OCI-LY3 (cell line): ENCODE results near the gene MYL2.

ENCODE experiments used
- CTCF ChIP-seq: fragments of 200-600, 300-600 bp; sonication (generic); IDR thresholded peaks from 2 replicates; pipeline ENCODE4 v1.5.1; 2014; ENCODE audit warnings: antibody characterized with exemption, low read length, low read depth
- EZH2phosphoT487 ChIP-seq: fragments of 200-600 bp; shearing (Covaris generic); IDR thresholded peaks from 2 replicates; pipeline ENCODE4 v1.6.1; 2018; ENCODE audit warnings: antibody characterized with exemption, mixed run types, low read depth

GRCh38 chr12:110921262-110921661 is 883 bp upstream of the MYL2 start:
- TF ChIP-seq CTCF (no peak), EZH2phosphoT487 (no peak)
